ENCODE results near the gene PKN1.

Gene PKN1

DNA sequence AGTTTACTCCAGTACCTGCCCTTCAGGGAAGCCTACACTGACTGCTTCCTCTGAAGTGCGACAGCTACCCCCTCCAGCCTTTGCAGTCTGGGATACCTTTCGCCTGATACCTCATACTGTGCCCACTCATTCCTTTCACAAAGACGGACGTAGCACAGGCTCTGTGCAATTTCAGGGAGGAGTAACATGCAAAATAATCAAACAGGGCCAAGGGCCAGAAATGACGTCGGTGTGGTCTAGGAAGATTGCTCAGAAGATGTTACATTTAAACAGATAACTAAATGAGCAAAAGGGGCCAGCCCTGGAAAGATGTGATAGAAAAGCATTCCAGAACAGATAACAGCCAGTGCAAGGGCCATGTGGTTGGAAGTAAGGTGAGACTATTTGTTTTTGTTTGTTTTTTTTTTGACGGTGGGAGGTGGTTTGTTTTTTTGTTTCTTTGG is 7.4 kb upstream of the PKN1 start:
- no peak for DNase-seq (ENCODE audit: extremely low spot score, insufficient read length, low read depth)
- FAIRE-seq = no peak

DNA sequence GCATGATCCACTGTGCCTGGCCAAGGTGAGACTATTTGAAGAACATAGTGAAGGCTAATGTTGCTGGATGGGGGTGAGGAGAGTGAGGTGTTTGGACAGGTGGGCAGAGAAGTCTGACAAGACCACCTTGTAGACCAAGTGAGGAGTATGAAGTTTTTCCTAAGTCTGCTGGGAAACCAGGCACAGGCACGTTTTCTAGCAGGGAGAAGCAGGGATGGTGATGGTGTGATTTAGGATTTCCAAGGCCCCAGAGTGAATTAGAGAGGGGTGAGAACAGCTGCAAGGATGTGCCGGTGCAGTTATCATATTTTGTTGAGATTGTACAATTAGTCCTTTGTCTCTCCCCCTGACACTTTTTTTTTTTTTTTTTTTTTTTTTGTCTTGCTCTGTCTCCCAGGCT is 5.6 kb upstream of the PKN1 start:
- FAIRE-seq (no peak), DNase-seq (ENCODE audit: extremely low spot score, insufficient read length, low read depth) (no peak)

DNA sequence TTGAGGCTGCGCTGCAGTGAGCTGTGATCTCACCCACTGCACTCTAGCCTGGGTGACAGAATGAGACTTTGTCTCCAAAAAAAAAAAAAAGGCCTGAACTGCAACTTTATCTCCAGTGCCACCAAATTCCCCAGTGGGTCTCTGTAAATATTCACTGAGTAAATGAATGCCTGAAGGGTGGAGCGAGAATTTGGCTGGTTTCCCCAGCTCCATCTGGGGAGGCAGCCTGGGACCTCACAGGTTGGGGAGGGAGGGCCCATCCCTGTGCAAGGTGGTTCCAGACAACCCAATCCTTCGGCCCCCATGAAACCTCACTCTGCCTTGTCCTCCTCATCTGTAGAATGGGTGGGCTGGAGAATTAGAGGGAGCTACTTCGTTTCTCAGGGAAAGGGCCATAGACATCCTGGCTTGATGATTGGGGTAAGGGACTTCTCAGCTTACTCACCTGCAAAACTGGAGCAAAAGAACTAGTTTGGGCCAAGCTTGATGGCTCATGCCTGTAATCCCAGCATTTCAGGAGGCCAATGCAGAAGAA is 4.2 kb upstream of the PKN1 start:
- DNase-seq (ENCODE audit: extremely low spot score, insufficient read length, low read depth) (no peak), FAIRE-seq (no peak)

DNA sequence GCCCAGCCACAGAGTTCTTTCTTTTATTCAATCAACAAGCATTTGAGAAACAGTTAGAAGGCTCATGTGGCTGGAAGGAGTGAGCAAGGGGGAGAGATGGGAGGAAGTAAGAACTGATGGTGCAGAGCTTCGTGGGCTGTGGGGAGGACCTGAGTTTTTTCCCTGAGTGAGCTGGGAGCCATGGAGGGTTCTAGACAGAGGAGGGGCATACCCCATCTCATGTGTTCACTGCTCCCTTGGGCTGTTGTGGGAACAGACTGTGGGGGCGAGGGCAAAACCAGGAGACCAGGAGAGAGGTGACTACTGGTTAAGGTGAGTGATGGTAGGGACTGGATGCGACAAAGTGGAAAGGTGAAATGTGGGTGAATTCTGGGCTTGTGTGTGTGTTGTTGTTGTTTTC is 2.4 kb upstream of the PKN1 start:
- no peak for DNase-seq (ENCODE audit: extremely low spot score, insufficient read length, low read depth)
- no peak for FAIRE-seq

DNA sequence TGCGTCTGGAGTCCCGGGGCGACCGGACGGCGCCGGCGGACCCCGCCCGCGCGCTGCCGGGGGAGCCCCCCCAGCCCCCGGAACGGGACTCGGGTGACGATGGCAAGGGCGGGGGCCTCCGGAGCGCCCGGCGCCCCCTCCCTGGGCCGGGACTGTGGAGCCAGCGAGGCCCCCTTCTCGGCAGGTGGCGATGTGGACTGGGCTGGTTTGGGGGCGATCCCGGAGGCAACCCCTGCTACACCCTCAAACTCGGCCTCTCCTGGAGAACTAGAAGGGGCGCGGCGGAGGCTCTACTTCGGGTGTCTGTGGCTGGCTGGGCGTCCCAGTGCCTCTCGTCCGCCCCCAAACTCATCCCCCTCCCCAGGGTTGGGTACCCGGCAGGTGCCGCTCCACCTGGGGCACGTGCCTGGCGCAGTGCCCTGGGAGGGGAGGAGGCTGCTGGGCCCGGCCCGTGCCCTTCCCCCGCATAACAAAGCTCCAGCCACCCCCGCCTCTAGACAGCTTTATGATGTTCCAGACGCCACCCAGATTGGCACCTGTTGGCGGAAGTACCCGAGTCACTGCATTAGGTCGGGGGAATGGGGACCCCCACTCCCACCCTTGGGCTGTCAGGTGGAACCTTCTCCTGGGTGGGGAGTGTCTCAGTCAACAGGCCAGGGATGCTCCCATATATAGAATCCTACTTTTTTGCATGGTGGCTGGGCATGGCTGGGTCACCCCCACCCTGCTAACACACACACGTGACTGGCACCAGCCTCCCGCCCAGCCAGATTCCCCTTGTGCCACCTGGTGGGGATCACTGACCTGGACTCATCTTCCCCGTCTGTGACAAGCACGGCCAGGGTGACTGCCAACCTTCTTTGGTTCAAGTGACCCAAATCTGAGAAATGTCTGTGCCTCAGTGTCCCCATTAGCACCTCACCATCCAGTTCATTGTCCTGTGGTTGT is 722 bp downstream of the PKN1 start:
- no peak for DNase-seq (ENCODE audit: extremely low spot score, insufficient read length, low read depth)
- FAIRE-seq = no peak

DNA sequence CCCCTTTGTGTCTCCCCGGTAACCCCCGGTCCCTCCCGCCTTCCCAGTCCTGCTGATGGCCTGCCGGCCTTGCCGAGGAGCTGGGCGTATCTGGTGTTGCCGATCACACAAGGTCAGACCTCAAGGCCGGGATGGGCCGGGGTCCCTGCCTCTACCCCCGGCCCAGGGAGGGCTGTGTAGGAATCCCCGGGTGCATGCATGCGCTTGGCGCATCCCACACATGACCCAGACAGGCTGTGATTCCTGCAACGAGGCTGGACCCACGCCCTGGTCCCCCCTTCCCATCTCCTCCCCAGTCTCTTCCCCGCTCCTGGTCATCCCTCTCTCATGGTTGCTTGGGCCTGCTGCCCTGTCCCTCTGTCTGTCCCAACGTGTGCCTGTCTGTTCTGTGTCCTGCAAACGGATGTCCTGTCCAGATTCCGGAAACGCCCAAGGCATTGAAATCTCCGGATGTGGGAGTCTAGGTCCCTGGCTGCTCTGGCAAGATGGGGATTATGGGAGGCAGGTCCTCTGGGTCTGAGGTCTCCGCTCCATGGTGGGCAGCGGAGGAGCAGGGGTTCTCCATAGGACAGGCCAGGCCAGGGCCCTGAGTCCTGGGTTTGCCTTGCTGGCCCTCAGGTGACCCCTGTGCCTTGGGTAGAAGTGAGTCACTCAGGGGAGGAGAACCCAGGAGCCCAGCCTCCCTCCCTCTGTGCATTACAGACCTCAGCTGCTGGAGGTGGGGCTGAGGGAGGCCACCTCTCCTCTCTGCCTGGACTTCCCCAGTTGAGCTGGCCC is 1.6 kb downstream of the PKN1 start:
- no peak for DNase-seq (ENCODE audit: extremely low spot score, insufficient read length, low read depth)
- FAIRE-seq = no peak

DNA sequence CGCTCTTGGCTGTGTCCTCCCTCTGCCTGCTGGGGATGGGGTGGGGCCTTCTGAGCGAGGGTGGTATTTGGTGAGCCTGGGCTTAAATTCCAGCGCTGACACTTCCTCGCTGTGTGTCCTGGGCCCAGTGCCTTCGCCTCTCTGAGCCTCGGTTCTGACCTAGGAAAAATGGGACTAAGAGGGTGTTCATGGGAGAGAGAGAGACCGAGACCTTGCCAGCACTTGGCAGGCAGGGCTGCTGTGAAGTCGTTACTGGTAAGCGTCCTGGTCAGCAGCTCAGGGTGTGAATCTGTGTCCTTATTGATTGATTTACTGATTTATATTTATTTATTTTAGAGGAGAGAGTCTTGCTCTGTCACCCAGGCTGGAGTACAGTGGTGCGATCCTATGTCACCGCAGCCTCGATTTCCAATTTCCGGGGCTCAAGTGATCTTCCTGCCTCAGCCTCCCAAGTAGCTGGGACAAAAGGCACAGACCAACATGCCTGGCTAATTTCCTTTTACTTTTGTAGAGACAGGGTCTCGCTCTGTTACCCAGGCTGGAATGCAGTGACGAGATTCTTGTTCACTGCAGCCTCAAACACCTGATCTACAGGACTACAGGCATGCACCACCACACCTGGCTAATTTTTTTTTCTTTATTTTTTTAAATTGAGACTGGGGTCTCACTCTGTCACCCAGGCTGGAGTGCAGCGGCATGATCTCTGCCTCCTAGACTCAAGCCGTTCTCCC is 2.4 kb downstream of the PKN1 start:
- FAIRE-seq (no peak), DNase-seq (ENCODE audit: extremely low spot score, insufficient read length, low read depth) (no peak)

DNA sequence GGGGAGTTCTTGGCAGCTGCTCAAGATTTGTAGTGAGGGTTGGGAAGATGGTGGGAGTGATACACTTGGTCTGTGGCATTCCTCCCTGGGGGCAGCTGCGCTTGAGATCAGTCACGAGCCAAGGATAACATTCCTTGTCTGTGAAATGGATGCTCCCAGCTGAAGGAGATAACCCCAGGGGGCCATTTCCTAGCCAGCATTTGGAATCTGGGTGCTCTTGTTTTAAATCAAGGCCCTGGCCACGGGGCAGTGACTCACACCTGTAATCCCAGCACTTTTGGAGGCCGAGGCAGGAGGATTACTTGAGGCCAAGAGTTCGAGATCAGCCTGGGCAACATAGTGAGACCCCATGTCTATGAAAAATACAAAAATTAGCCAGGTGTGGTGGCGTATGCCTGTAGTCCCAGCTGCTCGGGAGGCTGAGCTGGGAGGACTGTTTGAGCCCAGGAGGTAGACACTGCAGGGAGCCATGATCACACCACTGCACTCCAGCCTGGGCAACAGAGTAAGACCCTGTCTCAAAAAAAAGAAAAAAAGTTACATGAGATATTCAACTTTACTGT is 4.6 kb downstream of the PKN1 start:
- FAIRE-seq = no peak

DNA sequence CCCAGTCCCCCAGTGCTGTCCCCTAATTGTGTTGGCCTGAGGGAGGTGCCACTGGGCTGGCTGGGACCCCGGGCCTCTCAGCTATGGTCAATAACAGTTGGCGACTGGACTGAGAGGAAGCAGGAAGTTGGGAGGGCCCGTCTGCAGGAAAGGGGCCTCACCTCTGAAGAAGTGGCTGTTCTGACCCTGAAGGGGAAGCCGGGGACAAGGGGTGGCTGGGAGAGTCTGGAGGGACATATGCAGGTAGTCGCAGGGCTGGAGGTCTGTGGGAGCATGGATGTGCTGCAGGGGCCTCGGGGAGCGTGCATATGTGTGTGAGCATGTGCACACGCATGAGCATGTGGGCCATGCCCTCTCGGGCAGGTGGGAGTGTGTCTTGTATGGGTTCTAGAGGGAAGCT is 5.9 kb downstream of the PKN1 start:
- DNase-seq (ENCODE audit: extremely low spot score, insufficient read length, low read depth) (no peak), FAIRE-seq (no peak)

More for the DNA sequence above, 4.6 kb downstream of the PKN1 start:
- no peak for DNase-seq (ENCODE audit: extremely low spot score, insufficient read length, low read depth)

DNA sequence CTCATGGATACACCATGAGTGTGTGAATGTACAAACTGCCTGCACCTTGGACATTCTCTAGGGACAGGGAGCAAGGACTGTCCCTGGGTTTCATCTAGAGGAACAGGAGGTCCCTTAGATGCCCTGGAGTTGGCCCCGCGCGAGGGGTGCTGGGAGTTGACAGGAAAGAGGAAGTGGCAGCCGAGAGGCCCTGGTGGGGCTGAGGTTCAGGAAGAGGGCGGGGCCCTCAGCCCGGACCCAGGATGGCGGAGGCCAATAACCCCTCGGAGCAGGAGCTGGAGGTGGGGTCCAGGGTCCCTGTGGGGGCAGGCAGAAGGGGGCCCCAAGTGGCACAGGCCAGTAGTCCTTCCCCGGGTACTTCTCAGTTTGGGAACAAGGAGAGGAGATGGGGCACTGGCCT is 6.9 kb downstream of the PKN1 start:
- FAIRE-seq = peak; percentile 93

DNA sequence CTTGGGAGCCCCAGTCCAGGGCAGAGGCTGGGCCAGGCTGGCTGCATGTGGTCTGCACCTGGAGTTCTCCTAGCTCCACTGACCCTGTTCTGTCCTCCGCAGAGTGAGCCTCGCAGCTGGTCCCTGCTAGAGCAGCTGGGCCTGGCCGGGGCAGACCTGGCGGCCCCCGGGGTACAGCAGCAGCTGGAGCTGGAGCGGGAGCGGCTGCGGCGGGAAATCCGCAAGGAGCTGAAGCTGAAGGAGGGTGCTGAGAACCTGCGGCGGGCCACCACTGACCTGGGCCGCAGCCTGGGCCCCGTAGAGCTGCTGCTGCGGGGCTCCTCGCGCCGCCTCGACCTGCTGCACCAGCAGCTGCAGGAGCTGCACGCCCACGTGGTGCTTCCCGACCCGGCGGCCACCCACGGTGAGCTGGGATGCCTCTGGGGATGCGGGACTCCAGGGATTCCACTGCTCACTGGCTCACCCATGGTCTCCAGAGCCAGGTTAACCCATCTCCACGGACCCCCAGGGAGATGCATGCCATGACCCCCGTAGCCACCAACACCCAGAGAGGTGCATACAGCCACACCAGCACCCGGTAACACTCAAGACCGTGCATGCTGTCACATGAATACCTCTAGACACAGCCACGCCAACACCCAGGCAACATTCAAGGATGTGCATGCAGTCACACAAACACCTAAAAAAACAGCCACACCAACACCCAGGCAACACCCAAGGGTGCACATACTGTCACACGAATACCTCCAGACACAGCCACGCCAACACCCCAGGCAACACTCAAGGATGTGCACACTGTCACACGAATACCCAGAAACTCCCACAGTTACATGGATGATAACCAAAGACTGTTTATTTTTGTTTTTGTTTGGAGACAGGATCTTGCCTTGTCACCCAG is 8.2 kb downstream of the PKN1 start:
- DNase-seq (ENCODE audit: extremely low spot score, insufficient read length, low read depth) (no peak), FAIRE-seq (no peak)

More for the DNA sequence above, 6.9 kb downstream of the PKN1 start:
- DNase-seq (ENCODE audit: extremely low spot score, insufficient read length, low read depth) = peak; percentile 71

DNA sequence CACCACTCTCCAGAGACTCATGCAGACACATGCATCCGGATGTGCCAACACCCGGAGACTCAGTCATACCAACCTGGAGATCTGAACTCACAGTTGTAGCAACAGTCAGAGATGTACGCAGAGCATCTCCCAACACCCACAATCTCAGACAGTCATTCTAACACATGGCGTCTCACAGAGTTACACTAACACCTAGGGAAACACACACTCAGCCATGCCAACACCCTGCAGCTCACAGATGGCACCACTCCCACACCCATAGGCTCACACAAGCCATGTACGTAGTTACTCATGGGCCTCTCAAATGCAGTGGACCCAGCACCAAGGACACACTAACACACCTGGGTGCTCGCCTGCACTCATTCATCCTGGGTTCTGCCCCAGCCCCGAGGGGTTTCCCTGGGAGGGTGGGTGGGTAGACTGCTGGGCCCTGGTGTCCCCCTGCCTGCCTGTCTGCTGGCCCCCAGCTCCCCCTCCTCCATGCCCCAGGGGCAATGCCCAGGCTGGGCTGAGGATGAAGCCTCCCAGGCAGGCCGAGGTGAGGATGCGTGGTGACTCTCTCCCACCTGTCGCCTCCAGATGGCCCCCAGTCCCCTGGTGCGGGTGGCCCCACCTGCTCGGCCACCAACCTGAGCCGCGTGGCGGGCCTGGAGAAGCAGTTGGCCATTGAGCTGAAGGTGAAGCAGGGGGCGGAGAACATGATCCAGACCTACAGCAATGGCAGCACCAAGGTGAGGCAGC is 10.0 kb downstream of the PKN1 start:
- no peak for DNase-seq (ENCODE audit: extremely low spot score, insufficient read length, low read depth)
- FAIRE-seq = no peak

DNA sequence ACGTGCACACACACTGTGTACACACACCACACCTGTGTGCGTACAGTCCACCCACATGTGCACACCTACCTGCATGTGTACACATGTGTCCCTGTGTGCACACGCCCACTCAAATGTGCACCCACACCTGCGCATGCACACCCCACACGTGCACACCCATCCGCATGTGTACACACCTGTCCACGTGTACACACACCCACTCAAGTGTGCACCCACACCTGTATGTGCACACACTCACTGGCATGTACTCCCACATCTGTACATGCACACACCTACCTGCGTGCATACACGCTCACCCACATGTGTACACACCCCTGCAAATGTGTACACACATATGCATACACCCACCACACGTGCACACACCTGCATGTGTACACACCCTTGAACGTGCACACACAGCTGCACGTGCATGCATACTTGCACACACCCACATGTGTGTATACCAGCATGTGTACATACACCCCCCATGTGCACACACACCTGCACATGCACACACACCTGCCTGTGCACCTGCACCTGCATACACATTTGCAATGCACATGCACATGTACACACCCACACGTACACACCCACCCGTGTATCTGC is 10.6 kb downstream of the PKN1 start:
- DNase-seq (ENCODE audit: extremely low spot score, insufficient read length, low read depth) = no peak
- FAIRE-seq = no peak

DNA sequence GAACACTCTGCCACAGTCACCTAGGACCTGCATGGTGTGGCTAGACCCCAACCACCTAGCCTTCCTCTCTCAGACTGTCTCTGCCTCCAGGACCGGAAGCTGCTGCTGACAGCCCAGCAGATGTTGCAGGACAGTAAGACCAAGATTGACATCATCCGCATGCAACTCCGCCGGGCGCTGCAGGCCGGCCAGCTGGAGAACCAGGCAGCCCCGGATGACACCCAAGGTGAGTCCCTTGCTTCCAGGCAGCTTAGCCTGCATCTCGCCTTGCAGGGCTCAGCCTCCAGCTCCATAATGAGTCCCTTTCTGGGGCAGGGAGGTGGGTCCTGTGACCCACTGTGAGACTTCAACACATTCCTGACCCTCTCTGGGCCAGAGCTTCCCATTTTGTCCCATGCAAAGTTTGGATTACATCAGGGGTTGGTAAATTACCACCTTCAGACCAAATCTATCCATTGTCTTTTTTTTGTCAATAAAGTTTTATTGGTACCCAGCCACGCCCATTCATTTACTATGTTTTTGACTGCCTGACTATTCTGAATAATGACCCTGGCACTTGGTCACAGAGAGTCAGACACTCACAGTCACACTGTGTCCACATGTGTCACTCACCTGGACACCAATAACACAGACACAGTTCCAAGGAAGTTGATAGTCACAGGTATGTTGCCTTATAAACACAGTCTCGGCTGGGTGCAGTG is 13.4 kb downstream of the PKN1 start:
- FAIRE-seq = no peak
- DNase-seq (ENCODE audit: extremely low spot score, insufficient read length, low read depth) = no peak

DNA sequence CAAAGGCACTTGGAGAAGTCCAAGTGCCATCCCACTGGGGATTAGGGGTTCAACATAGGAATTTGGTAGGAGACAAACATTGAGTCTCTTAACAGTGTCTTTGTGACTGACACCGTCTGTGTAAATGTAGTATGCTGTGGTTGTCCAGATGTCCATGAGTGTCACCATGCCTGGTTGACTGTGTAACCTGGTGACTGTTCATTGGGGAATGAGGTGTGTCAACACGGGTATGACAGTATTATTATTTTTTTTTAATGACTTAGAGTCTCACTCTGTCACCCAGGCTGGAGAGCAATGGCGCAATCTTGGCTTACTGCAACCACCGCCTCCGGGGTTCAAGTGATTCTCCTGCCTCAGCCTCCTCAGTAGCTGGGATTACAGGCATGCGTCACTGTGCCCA is 16.2 kb downstream of the PKN1 start:
- no peak for FAIRE-seq
- DNase-seq (ENCODE audit: extremely low spot score, insufficient read length, low read depth) = no peak

DNA sequence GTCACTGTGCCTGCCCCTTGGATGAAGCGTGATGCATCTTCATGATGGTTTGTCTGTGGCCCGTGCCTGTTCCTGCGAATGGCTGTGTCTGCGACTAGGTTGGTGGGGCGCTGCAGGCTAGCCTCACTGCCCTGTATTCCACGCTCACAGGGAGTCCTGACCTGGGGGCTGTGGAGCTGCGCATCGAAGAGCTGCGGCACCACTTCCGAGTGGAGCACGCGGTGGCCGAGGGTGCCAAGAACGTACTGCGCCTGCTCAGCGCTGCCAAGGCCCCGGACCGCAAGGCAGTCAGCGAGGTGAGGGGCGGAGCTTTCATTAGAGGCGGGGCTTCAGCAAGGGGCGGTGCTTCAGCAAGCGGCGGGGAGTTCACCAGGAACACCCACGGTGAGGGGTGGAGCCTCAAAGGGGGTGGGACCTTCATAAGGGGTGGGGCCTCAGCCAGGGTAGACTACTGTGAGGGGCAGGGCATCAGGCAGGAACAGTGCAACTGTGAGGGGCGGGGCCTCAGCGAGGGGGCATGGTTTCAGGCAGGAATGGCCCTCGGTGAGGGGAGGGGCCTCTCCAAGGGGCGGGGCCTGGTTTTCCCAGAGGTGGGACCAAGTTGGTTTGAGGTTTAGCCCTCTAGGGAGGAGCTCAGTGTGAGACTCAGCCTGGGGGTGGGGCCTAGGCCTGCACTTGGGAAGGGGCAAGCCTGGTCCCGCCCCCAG is 17.2 kb downstream of the PKN1 start:
- FAIRE-seq (peak; percentile 21), DNase-seq (ENCODE audit: extremely low spot score, insufficient read length, low read depth) (no peak)

DNA sequence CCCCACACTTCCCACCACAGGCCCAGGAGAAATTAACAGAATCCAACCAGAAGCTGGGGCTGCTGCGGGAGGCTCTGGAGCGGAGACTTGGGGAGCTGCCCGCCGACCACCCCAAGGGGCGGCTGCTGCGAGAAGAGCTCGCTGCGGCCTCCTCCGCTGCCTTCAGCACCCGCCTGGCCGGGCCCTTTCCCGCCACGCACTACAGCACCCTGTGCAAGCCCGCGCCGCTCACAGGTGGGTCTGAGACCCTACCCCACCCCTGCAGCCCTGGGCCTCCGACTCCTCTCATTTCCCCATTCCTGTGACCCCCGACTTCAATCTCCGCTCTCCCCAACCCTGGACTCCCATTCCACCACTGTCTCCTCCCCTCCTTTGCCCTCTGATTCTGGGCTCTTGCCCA is 17.8 kb downstream of the PKN1 start:
- no peak for FAIRE-seq
- DNase-seq (ENCODE audit: extremely low spot score, insufficient read length, low read depth) = no peak

Data from GM18507 (cell line).